ENCODE data around the gene NADK.

DNA sequence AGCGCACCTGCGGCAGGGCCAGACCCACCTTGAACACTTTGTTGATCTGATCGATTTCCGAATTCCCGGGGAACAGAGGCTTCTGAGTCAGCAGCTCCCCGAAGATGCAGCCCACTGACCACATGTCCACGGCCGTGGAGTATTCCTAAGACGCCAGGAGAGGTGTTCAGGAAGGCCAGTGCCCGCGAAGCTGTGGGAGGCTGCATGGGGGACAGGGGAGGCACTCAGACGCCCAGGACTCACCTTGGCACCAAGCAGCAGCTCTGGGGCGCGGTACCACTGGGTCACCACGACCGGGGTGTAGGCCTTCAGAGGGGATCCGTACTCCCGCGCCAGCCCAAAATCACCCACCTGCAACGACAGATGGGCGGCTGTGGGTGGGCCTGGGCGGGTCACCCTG is 74.5 kb downstream of the NADK start:
- no peak for TF ChIP-seq EZH2phosphoT487 (IDR thresholded peaks at IDR 0.05; ENCODE audit: insufficient read depth, low read depth)
- TF ChIP-seq EZH2 (IDR thresholded peaks at IDR 0.05; ENCODE audit: insufficient read depth, poor library complexity, severe bottlenecking) = no peak
